ENCODE results near the gene ABHD12B.
"Not testable (repeated sequence)": the region's sequence is repeated elsewhere in the genome, so short reads cannot be mapped to it uniquely, and the experiment has no call there.

ABHD12B gene

DNA sequence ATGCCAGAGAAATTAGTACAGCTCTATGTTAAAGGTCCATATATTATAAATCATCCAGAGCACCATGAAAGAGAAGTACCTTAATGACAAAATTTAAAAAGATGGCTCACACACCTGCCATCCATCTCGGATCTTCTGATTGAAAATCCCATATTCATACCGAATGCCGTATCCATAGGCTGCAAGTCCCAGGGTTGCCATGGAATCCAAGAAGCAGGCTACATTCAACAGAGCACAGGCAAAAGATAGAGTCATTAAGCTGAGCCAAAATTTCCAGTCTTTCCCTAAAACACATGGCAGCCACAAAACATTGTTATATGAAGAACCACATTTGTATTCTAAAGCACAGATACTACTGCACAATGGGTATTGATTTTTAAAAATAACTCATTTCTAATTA is 59.7 kb downstream of the ABHD12B start:
- Histone ChIP-seq H3K36me3 (ENCODE audit: control insufficient read depth, insufficient read depth, low read length) (no peaks in the 10 kb centered on the region), H3K4me1 (ENCODE audit: control insufficient read depth, insufficient read depth, low read length) (peaks cover 5% of the 10 kb centered on the region), H3K27me3 (ENCODE audit: control insufficient read depth, insufficient read depth, low read length) (no peaks in the 10 kb centered on the region), H3K9ac (ENCODE audit: low read length) (no peak overlapping the region), H3K9me3 (ENCODE audit: control insufficient read depth, low read length) (no peaks in the 10 kb centered on the region), H3K4me3 (ENCODE audit: low read length) (no peak overlapping the region)

GRCh38 chr14:50932156-50932555 is 60.3 kb downstream of the ABHD12B start:
- H3K9me3 ChIP-seq (ENCODE audit: control insufficient read depth, low read length), result no peaks in the 10 kb centered on the region
- peaks cover 5% of the 10 kb centered on the region for H3K4me1 ChIP-seq (ENCODE audit: control insufficient read depth, insufficient read depth, low read length)
- H3K27me3 ChIP-seq (ENCODE audit: control insufficient read depth, insufficient read depth, low read length), result no peaks in the 10 kb centered on the region
- no peaks in the 10 kb centered on the region for H3K36me3 ChIP-seq (ENCODE audit: control insufficient read depth, insufficient read depth, low read length)
- H3K9ac ChIP-seq (ENCODE audit: low read length), result no peak overlapping the region
- no peak overlapping the region for H3K4me3 ChIP-seq (ENCODE audit: low read length)

DNA sequence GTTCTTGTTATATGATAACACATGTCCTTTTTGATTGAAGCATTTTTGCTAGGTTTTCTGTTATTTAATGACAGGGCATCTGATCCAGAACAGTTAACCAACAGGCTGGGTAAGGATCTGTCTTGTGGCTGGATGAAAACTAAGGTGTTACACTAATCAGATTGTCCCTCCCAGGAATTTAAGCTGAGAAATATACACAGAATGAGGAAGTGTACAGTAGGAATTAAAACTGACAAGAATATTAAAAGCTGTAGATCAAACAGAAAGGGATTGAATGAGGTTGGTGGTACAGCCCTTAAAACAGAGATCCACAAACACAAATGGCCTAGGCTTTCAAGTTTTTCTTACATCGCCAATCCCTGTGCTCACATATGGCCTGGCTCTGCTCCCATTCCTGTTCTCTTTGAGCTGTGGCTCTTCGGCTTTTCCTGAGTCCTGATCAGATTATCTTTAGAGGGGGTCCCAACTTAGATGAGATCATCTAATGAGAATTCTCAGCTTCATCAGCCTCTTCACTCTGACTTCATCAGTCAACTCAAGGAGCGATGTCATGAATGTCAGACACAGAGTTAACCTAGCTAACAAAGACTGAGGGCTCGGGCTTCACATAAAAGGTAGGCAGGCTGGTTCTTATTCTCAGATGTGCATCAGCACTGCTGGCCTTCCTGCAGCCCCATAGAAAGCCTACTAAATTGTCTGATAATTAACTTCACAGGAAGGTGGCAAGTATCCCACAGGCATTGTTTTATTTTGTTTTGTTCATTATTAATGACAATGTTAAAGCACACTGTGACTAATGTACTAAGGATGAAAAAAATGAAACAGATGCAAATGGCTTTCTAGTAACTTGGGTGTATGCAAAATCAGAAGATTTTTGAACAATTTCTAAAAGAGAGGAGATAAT is 61.0 kb downstream of the ABHD12B start:
- H3K9me3 ChIP-seq (ENCODE audit: control insufficient read depth, low read length), result no peaks in the 10 kb centered on the region
- no peak overlapping the region for H3K4me3 ChIP-seq (ENCODE audit: low read length)
- H3K4me1 ChIP-seq (ENCODE audit: control insufficient read depth, insufficient read depth, low read length), result peaks cover 5% of the 10 kb centered on the region
- no peaks in the 10 kb centered on the region for H3K27me3 ChIP-seq (ENCODE audit: control insufficient read depth, insufficient read depth, low read length)
- no peaks in the 10 kb centered on the region for H3K36me3 ChIP-seq (ENCODE audit: control insufficient read depth, insufficient read depth, low read length)
- no peak overlapping the region for H3K9ac ChIP-seq (ENCODE audit: low read length)

DNA sequence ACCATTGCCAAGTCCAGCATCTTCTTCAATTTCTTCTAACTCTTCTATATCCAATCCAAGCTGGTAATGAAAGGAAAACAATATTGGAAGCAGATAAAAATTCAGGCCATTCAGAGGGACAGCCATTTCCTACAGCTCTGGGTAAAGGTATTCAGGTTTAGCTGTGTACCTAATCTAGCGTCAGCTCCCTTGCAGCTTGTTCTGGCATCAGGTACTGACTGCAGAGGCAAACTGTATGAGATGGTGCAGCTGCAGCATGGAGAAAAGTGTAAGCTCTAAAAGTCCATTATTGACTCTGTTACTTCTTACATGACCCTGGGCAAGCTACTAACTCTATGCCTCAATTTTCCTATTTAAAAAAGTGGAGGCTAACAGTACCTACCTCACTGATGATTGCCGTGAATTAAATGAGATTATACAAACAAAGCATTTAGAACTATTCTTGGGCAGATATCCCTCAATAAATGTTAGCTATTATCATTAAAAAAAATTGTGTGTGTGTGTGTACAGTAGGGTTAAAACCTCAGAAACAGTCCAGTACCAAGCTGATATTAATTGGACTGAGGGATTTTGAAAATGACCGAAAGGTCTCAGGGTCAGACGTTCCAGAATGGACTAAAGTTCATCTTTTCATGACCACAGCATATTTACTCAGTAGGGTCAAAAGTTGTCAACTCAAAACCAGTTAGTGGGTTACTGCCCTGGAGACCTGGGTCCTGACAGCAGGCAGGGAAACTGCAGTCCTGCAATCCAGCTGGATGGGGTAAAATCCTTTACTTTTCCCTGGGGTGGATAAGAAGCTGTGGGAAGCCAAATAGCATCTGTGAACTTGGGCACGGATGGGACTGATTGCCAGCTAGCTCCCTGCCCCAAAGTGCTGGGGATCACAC is 63.5 kb downstream of the ABHD12B start:
- no peak overlapping the region for H3K9ac ChIP-seq (ENCODE audit: low read length)
- no peaks in the 10 kb centered on the region for H3K27me3 ChIP-seq (ENCODE audit: control insufficient read depth, insufficient read depth, low read length)
- H3K4me3 ChIP-seq (ENCODE audit: low read length), result no peak overlapping the region
- no peaks in the 10 kb centered on the region for H3K36me3 ChIP-seq (ENCODE audit: control insufficient read depth, insufficient read depth, low read length)
- no peaks in the 10 kb centered on the region for H3K9me3 ChIP-seq (ENCODE audit: control insufficient read depth, low read length)
- peaks cover 5% of the 10 kb centered on the region for H3K4me1 ChIP-seq (ENCODE audit: control insufficient read depth, insufficient read depth, low read length)

DNA sequence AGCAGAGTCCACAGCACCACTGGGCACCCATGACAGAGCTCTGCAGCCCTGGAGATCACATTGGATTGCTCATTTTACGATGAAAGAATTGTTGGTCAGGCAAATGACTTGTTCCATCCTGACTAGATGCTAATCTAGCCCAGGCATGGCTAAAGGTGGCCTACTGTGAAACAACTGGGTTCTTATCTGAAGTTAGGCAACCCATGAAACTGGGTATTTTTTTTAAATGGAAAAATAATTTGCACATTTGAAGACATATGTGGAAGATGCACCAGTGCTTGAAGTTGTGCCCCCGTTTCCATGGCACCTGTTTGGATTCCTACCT is 64.1 kb downstream of the ABHD12B start:
- Histone ChIP-seq H3K4me1 (ENCODE audit: control insufficient read depth, insufficient read depth, low read length) (peaks cover 5% of the 10 kb centered on the region), H3K9ac (ENCODE audit: low read length) (no peak overlapping the region), H3K9me3 (ENCODE audit: control insufficient read depth, low read length) (no peaks in the 10 kb centered on the region), H3K36me3 (ENCODE audit: control insufficient read depth, insufficient read depth, low read length) (no peaks in the 10 kb centered on the region), H3K4me3 (ENCODE audit: low read length) (no peak overlapping the region), H3K27me3 (ENCODE audit: control insufficient read depth, insufficient read depth, low read length) (no peaks in the 10 kb centered on the region)

GRCh38 chr14:50936882-50937281 is 65.0 kb downstream of the ABHD12B start:
- Histone ChIP-seq H3K27me3 (ENCODE audit: control insufficient read depth, insufficient read depth, low read length) (no peaks in the 10 kb centered on the region), H3K36me3 (ENCODE audit: control insufficient read depth, insufficient read depth, low read length) (no peaks in the 10 kb centered on the region), H3K4me3 (ENCODE audit: low read length) (no peak overlapping the region), H3K9ac (ENCODE audit: low read length) (no peak overlapping the region), H3K9me3 (ENCODE audit: control insufficient read depth, low read length) (no peaks in the 10 kb centered on the region), H3K4me1 (ENCODE audit: control insufficient read depth, insufficient read depth, low read length) (peaks cover 5% of the 10 kb centered on the region)

DNA sequence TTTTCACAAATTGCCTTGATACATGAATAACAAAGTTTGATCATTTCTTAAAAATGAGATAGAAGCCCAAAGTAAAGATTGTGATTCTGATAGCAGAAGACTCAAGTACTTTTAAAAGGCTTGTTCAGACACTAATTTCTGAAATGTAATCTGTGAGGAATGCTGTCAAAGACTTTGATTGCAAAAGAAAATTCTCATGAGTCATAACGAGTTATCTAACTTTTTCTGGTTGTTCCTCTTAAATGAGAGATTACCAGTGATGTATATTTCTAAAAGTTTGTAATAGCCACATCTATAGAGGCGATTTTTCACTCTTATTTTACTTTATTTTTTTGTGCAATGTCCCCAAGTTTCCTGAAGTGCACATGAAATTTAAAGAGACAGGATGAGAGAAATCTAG is 65.5 kb downstream of the ABHD12B start:
- no peak overlapping the region for H3K4me3 ChIP-seq (ENCODE audit: low read length)
- no peaks in the 10 kb centered on the region for H3K36me3 ChIP-seq (ENCODE audit: control insufficient read depth, insufficient read depth, low read length)
- H3K9ac ChIP-seq (ENCODE audit: low read length), result no peak overlapping the region
- no peaks in the 10 kb centered on the region for H3K27me3 ChIP-seq (ENCODE audit: control insufficient read depth, insufficient read depth, low read length)
- H3K9me3 ChIP-seq (ENCODE audit: control insufficient read depth, low read length), result no peaks in the 10 kb centered on the region
- peaks cover under 1% of the 10 kb centered on the region for H3K4me1 ChIP-seq (ENCODE audit: control insufficient read depth, insufficient read depth, low read length)

DNA sequence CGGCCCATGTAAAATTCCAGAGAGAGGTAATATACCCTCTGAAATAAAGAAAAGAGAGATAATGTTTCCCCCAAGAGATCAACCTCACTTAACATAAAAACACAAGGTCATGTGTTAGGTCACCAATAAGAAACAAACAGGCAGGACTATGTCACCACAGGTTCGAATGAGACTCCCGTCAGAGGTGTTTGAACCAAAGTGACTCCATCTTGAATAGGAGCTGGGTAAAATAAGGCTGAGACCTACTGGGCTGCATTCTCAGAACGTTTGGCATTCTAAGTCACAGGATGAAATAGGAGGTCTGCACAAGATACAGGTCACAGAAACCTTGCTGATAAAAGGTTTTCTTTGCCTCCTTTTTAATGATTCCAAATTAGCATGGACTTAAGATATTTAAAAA is 65.9 kb downstream of the ABHD12B start:
- no peaks in the 10 kb centered on the region for H3K9me3 ChIP-seq (ENCODE audit: control insufficient read depth, low read length)
- H3K4me1 ChIP-seq (ENCODE audit: control insufficient read depth, insufficient read depth, low read length), result no peaks in the 10 kb centered on the region
- H3K4me3 ChIP-seq (ENCODE audit: low read length), result no peak overlapping the region
- no peak overlapping the region for H3K9ac ChIP-seq (ENCODE audit: low read length)
- no peaks in the 10 kb centered on the region for H3K36me3 ChIP-seq (ENCODE audit: control insufficient read depth, insufficient read depth, low read length)
- H3K27me3 ChIP-seq (ENCODE audit: control insufficient read depth, insufficient read depth, low read length), result no peaks in the 10 kb centered on the region

DNA sequence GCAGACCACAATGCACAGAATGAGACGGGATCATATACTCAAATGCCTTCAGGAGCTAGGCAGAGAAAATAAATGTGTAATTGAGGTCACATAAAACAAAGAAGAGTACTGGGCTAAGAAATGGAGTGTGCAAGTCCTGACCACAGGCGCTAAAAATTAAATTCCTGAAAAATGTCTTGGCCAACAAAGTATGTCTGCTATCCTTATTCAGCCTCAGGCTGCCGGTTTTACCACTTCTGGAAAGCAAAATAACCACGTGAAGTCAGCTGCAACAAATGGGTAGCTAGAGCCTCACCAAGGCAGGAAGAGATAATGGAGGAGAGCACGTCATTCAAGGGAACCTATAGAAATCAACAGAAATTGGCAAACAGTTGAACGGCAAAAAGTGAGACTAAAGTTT is 69.3 kb downstream of the ABHD12B start:
- Histone ChIP-seq H3K36me3 (ENCODE audit: control insufficient read depth, insufficient read depth, low read length) (no peaks in the 10 kb centered on the region), H3K4me1 (ENCODE audit: control insufficient read depth, insufficient read depth, low read length) (peaks cover 15% of the 10 kb centered on the region), H3K4me3 (ENCODE audit: low read length) (no peak overlapping the region), H3K9ac (ENCODE audit: low read length) (no peak overlapping the region), H3K27me3 (ENCODE audit: control insufficient read depth, insufficient read depth, low read length) (peaks cover 11% of the 10 kb centered on the region), H3K9me3 (ENCODE audit: control insufficient read depth, low read length) (no peaks in the 10 kb centered on the region)

DNA sequence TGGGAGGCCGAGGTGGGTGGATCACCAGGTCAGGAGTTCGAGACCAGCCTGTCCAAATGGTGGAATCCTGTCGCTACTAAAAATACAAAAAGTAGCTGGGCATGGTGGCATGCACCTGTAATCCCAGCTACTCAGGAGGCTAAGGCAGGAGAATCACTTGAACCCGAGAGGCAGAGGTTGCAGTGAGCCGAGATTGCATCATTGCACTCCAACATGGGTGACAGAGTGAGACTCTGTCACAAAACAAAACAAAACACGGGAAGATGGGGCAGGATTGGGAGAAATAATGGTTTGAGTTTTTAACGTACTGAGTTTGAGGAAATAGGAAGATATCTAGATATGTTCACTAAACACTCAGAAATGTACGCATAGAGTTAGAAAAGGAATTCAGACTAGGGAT is 69.8 kb downstream of the ABHD12B start:
- not testable (repeated sequence) for H3K9ac ChIP-seq (ENCODE audit: low read length); H3K9me3 ChIP-seq (ENCODE audit: control insufficient read depth, low read length); H3K4me3 ChIP-seq (ENCODE audit: low read length); H3K36me3 ChIP-seq (ENCODE audit: control insufficient read depth, insufficient read depth, low read length)
- Histone ChIP-seq H3K4me1 (ENCODE audit: control insufficient read depth, insufficient read depth, low read length) (peaks cover 15% of the 10 kb centered on the region), H3K27me3 (ENCODE audit: control insufficient read depth, insufficient read depth, low read length) (peaks cover 11% of the 10 kb centered on the region)

- H3K9ac ChIP-seq (ENCODE audit: low read length), result peak overlapping the region; percentile 70
- H3K9me3 ChIP-seq (ENCODE audit: control insufficient read depth, low read length), result no peaks in the 10 kb centered on the region
- H3K4me1 ChIP-seq (ENCODE audit: control insufficient read depth, insufficient read depth, low read length), result peaks cover 15% of the 10 kb centered on the region
- peaks cover 11% of the 10 kb centered on the region for H3K27me3 ChIP-seq (ENCODE audit: control insufficient read depth, insufficient read depth, low read length)
- no peaks in the 10 kb centered on the region for H3K36me3 ChIP-seq (ENCODE audit: control insufficient read depth, insufficient read depth, low read length)
- peak overlapping the region; percentile 51 for H3K4me3 ChIP-seq (ENCODE audit: low read length)
Measured at GRCh38 chr14:50943261-50943942, 71.5 kb downstream of the ABHD12B start.
